Fibroblast of villous mesenchyme (primary cell): ENCODE results near the gene RFC3. TPM values are rescaled to one million over a fixed set of nuclear protein-coding genes. Genes with fewer than 3 reads are reported as not detected.
"Not testable (repeated sequence)": the region's sequence is repeated elsewhere in the genome, so short reads cannot be mapped to it uniquely, and the experiment has no call there.

Experiments
- DNase-seq: peaks from one replicate; pipeline ENCODE4 v3.0.0-alpha.2; 2010; ENCODE audit warnings: low read depth
- H3K4me3 ChIP-seq: 2 replicates; pipeline ENCODE4 v1.5.1; 2011; ENCODE audit warnings: low read depth, mild to moderate bottlenecking, low read length
- CTCF ChIP-seq: IDR thresholded peaks from 2 replicates; pipeline ENCODE4 v1.5.1; 2012; ENCODE audit warnings: low read depth, mild to moderate bottlenecking, low read length; ENCODE audit not compliant: insufficient read depth
- total RNA-seq: library from RNA; depleted of rRNA; stranded (reverse); fragments of >200 nt; gene quantifications from 2 replicates; pipeline ENCODE4 v1.2.3, GENCODE V29; 2012

The RFC3 gene
- total RNA-seq, 1 donor: 18.6 TPM

- TF ChIP-seq CTCF: no peak
- DNase-seq: no peak
- H3K4me3 ChIP-seq: no peak overlapping the region
Measured at GRCh38 chr13:33796095-33796494, 21.9 kb upstream of the RFC3 start.

DNA sequence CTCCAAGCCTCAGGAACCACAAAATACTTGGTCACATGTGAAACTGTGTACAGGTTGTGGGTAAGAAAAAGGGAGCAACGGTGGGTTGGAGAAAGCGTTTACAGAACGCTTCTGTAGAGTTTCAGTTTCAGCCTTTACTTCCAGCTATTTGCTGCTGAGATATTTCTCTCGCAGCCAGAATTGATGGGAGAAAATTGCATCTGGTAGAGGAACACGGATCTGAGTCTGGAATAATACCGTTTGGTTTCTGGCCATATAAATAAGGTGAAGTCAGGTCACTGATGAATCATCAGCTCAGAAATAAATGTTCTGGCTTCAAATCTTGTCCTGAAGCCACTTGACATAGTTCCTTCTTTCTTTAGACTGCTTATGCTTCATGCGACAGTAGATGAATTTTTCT lies 20.3 kb upstream of the RFC3 start:
- no peak for TF ChIP-seq CTCF
- peak overlapping the region; percentile 26 for H3K4me3 ChIP-seq
- DNase-seq: peak; percentile 36

DNA sequence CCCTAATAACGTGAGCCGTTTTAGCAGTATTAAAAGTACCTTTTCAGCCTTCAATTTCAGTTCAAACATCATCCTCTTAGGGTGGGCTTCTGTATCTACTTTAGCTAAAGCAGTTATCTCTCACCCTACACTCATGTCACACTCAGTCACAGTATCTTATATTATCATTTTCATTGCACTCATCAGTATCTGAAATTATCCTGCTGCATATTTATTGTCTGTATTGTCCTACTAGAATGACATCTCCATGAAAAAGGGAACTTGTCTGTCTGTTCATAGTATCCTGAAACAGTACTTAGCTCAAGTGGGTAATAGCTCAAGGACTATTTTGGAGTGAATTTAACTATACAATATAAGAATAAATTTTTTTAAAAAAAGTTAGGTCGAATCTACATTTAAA lies 19.9 kb upstream of the RFC3 start:
- no peak overlapping the region for H3K4me3 ChIP-seq
- no peak for TF ChIP-seq CTCF
- no peak for DNase-seq

DNA sequence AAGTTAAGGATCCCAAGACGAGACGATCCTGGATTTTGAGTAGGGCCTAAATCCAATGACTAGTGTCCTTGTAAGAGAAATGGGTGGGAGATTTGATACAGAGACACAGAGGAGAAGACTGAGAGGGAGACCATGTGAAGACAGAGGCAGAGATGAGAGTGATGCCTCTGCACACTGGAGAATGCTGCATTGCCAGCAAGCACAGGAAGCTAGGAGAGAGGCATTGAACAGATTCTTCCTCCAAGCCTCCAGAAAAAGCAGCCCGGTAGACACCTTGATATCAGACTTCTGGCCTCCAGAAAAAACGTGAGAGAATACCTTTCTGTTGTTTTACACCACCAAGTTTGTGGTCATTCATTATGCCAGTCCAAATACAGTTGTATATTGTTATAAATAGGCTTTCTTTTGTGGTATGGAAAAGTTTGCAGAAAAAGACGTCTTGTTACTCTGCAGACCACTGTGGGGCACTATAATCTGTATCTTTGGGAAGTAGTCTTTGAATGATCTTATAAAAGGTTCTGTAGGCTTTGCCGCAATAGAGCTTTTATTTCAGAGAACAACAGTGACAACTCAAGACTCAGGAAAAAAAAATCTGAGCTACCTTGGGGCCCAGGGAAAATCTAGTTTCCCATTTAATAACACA lies 17.9 kb upstream of the RFC3 start:
- DNase-seq: peak; percentile 58
- peak overlapping the region; percentile 32 for H3K4me3 ChIP-seq
- peak; percentile 53 for TF ChIP-seq CTCF

GRCh38 chr13:33800646-33801186 lies 17.2 kb upstream of the RFC3 start:
- peak overlapping the region; percentile 32 for H3K4me3 ChIP-seq
- peak; percentile 13 for DNase-seq
- no peak for TF ChIP-seq CTCF

- TF ChIP-seq CTCF: no peak
- no peak overlapping the region for H3K4me3 ChIP-seq
- no peak for DNase-seq
Measured at GRCh38 chr13:33806470-33807248, 11.3 kb upstream of the RFC3 start.

DNA sequence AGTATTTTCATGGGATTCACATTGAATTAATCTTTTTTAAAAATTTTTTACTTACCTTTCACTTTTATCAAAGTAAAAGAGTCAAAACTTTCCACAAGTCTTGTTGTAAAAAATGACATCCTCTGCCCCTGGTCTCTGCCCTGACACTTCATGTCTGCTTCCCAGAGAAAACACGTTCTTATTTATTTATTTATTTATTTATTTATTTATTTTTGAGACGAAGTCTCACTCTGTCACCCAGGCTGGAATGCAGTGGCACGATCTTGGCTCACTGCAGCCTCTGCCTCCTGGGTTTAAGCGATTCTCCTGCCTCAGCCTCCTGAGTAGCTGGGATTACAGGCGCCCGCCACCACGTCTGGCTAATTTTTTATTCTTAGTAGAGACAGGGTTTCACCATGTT lies 5.1 kb upstream of the RFC3 start:
- not testable (repeated sequence) for DNase-seq, H3K4me3 ChIP-seq
